GM23248 (cell line): Measurements from ENCODE around the gene SACM1L. TPM values are rescaled to one million over a fixed set of nuclear protein-coding genes. Genes with fewer than 3 reads are reported as not detected.

Source experiments
- DNase-seq: peaks from one replicate; pipeline ENCODE4 v3.0.0-alpha.2; 2015
- H2AFZ ChIP-seq: fragments of 200-600 bp; sonication (generic); 2 replicates; pipeline ENCODE4 v1.6.1; 2016; ENCODE audit warnings: antibody characterized with exemption
- H3F3A ChIP-seq: fragments of 200-600 bp; sonication (generic); 2 replicates; pipeline ENCODE4 v1.6.1; 2016; ENCODE audit warnings: mild to moderate bottlenecking, antibody characterized with exemption, mixed run types; ENCODE audit not compliant: insufficient read depth
- H3K27ac ChIP-seq: fragments of 200-600 bp; sonication (generic); 2 replicates; pipeline ENCODE4 v1.5.1; 2016; ENCODE audit warnings: mild to moderate bottlenecking
- H3K27me3 ChIP-seq: fragments of 200-600 bp; sonication (generic); replicated peaks from 2 replicates; pipeline ENCODE4 v1.6.1; 2016; ENCODE audit warnings: mild to moderate bottlenecking; ENCODE audit not compliant: insufficient read depth
- H3K36me3 ChIP-seq: fragments of 200-600 bp; sonication (generic); 2 replicates; pipeline ENCODE4 v1.6.1; 2016; ENCODE audit warnings: low read depth, mild to moderate bottlenecking
- H3K4me1 ChIP-seq: fragments of 200-600 bp; sonication (generic); 2 replicates; pipeline ENCODE4 v1.6.1; 2016; ENCODE audit warnings: mild to moderate bottlenecking; ENCODE audit not compliant: insufficient read depth
- H3K4me2 ChIP-seq: fragments of 200-600 bp; sonication (generic); one replicate; pipeline ENCODE4 v1.6.1; 2016; ENCODE audit warnings: mild to moderate bottlenecking; ENCODE audit not compliant: unreplicated experiment
- H3K4me3 ChIP-seq: fragments of 200-600 bp; sonication (generic); 2 replicates; pipeline ENCODE4 v1.5.1; 2016; ENCODE audit warnings: mild to moderate bottlenecking
- H3K79me2 ChIP-seq: fragments of 200-600 bp; sonication (generic); 2 replicates; pipeline ENCODE4 v1.6.1; 2016; ENCODE audit warnings: mild to moderate bottlenecking; ENCODE audit not compliant: insufficient read depth
- H3K9ac ChIP-seq: fragments of 200-600 bp; sonication (generic); 2 replicates; pipeline ENCODE4 v1.6.1; 2016; ENCODE audit warnings: mild to moderate bottlenecking
- H3K9me2 ChIP-seq: fragments of 200-600 bp; sonication (generic); 2 replicates; pipeline ENCODE4 v1.6.1; 2016; ENCODE audit warnings: mixed run types, mild to moderate bottlenecking, moderate library complexity; ENCODE audit not compliant: insufficient read depth
- H3K9me3 ChIP-seq: fragments of 200-600 bp; sonication (generic); one replicate; pipeline ENCODE4 v1.6.1; 2017; ENCODE audit warnings: low read depth
- H4K20me1 ChIP-seq: fragments of 200-600 bp; sonication (generic); 2 replicates; pipeline ENCODE4 v1.6.0; 2016; ENCODE audit not compliant: insufficient read depth
- EZH2 ChIP-seq: fragments of 200-600 bp; sonication (generic); IDR thresholded peaks from 2 replicates; pipeline ENCODE4 v1.6.1; 2018; ENCODE audit warnings: antibody characterized with exemption, mild to moderate bottlenecking; ENCODE audit not compliant: insufficient read depth, poor library complexity, severe bottlenecking
- EZH2phosphoT487 ChIP-seq: fragments of 200-600 bp; sonication (generic); IDR thresholded peaks from 2 replicates; pipeline ENCODE4 v1.6.1; 2018; ENCODE audit warnings: antibody characterized with exemption, moderate library complexity, mild to moderate bottlenecking, low read depth; ENCODE audit not compliant: insufficient read depth
- WGBS, 2 experiments: methylation state at CpG; one replicate each; pipeline ENCODE4 v1.1.6; 2015 to 2017; ENCODE audit warnings: low lambda C conversion rate in 2 of 2, low coverage in 1 of 2; ENCODE audit errors: missing lambda C conversion rate in 2 of 2; 5-methylcytosine and 5-hydroxymethylcytosine counted together
- in situ Hi-C: fragments of 300-500 bp; cut with MboI; formaldehyde crosslinking; loops from 2 replicates; pipeline ENCODE4 v1.15.0; 2020
- polyA plus RNA-seq: library from polyadenylated mRNA; unstranded; fragments of >200 nt; fragmentation: Nextera tagmentation; extraction: Ambion mirVana; gene quantifications from 2 replicates; pipeline ENCODE4 v1.2.1, GENCODE V29; 2016
- total RNA-seq: library from RNA; depleted of rRNA; stranded (reverse); fragments of >200 nt; shearing (Covaris generic); gene quantifications from 2 replicates; pipeline ENCODE4 v1.2.3, GENCODE V29; 2014

Gene SACM1L
- total and polyA plus RNA-seq, 2 experiments from 2014 or later: 33.6 to 33.9 TPM

DNA sequence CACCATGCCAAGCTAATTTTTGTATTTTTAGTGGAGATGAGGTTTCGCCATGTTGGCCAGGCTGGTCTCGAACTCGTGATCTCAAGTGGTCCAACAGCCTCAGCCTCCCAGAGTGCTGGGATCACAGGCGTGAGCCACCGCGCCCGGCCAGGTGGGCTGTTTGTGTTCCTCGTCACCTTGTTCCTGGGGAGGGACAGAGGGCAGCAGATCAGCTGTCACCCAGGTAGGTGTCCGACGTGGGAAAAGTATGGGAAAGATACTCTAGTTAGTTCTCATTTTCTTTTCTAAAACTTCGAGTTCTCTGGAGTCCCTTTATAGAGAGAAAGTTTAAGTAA is 28.7 kb upstream of the SACM1L start:
- Histone ChIP-seq H2AFZ (no peak overlapping the region), H3K9me3 (no peaks in the 10 kb centered on the region), H3K27me3 (no peaks in the 10 kb centered on the region), H3K4me3 (no peak overlapping the region), H3K9ac (no peak overlapping the region), H4K20me1 (no peaks in the 10 kb centered on the region), H3K9me2 (no peaks in the 10 kb centered on the region), H3K27ac (no peak overlapping the region), H3F3A (peaks cover 28% of the 10 kb centered on the region), H3K4me2 (no peak overlapping the region), H3K36me3 (no peaks in the 10 kb centered on the region), H3K79me2 (peaks cover 49% of the 10 kb centered on the region), H3K4me1 (peaks cover 14% of the 10 kb centered on the region; the same call in 1 of the 2 replicates)
- TF ChIP-seq EZH2phosphoT487 (no peak), EZH2 (no peak)
- DNase-seq: no peak
- in situ Hi-C loops: loop anchor here (5.0 to 25.0 kb wide), 3 partner anchors 143 to 626 kb away; no protein-coding TSS in a partner anchor
- 95 to 97% methylated on average over 11 of the region's 11 CpGs for WGBS, 2 experiments

- H3K9me2 ChIP-seq: no peaks in the 10 kb centered on the region
- WGBS, 2 experiments: 53 to 65% methylated on average over 10 of the region's 10 CpGs
- peak overlapping the region; percentile 41 for H3K4me2 ChIP-seq
- no peaks in the 10 kb centered on the region for H3K27me3 ChIP-seq
- DNase-seq: no peak
- 0 out of 2 replicates have a peak, but pooled peaks cover 3% of the 10 kb centered on the region for H4K20me1 ChIP-seq
- H3K36me3 ChIP-seq: 0 out of 2 replicates have a peak, but pooled peaks cover 3% of the 10 kb centered on the region
- H3K4me1 ChIP-seq: peaks cover 31% of the 10 kb centered on the region
- peaks cover 38% of the 10 kb centered on the region for H3K79me2 ChIP-seq
- H3K9ac ChIP-seq: peak overlapping the region; percentile 26; the same call in 1 of the 2 replicates
- H2AFZ ChIP-seq: no peak overlapping the region
- peaks cover 45% of the 10 kb centered on the region for H3F3A ChIP-seq
- no peak overlapping the region for H3K27ac ChIP-seq
- peak overlapping the region; percentile 58 for H3K4me3 ChIP-seq
- in situ Hi-C loops: loop anchor here (5.0 to 25.0 kb wide), 3 partner anchors 147 to 630 kb away; no protein-coding TSS in a partner anchor
- no peaks in the 10 kb centered on the region for H3K9me3 ChIP-seq
- TF ChIP-seq EZH2phosphoT487 (no peak), EZH2 (no peak)
These were observed 24.6 kb upstream of the SACM1L start for GRCh38 chr3:45664578-45664977.

- H4K20me1 ChIP-seq: 0 out of 2 replicates have a peak, but pooled peaks cover 4% of the 10 kb centered on the region
- no peak for TF ChIP-seq EZH2phosphoT487
- TF ChIP-seq EZH2: no peak
- no peak overlapping the region for H3K9ac ChIP-seq
- peak overlapping the region; percentile 58 for H3K4me3 ChIP-seq
- in situ Hi-C loops: loop anchor here (10.0 to 25.0 kb wide), 2 partner anchors 453 to 630 kb away; no protein-coding TSS in a partner anchor
- WGBS, 2 experiments: 92 to 93% methylated on average over 9 of the region's 9 CpGs
- no peak overlapping the region for H2AFZ ChIP-seq
- H3K27me3 ChIP-seq: no peaks in the 10 kb centered on the region
- peaks cover 38% of the 10 kb centered on the region for H3K79me2 ChIP-seq
- H3K4me2 ChIP-seq: peak overlapping the region; percentile 41
- H3F3A ChIP-seq: peaks cover 46% of the 10 kb centered on the region
- H3K9me3 ChIP-seq: no peaks in the 10 kb centered on the region
- peak; percentile 61 for DNase-seq
- peaks cover 5% of the 10 kb centered on the region; the same call in 1 of the 2 replicates for H3K36me3 ChIP-seq
- no peak overlapping the region for H3K27ac ChIP-seq
- H3K4me1 ChIP-seq: peaks cover 27% of the 10 kb centered on the region
- H3K9me2 ChIP-seq: no peaks in the 10 kb centered on the region
These were observed 24.1 kb upstream of the SACM1L start for GRCh38 chr3:45665101-45665572.

- Histone ChIP-seq H3K9me2 (no peaks in the 10 kb centered on the region), H3K27ac (peak overlapping the region; percentile 75), H3K4me2 (peak overlapping the region; percentile 53), H3K79me2 (peaks cover 29% of the 10 kb centered on the region), H3K9ac (peak overlapping the region; percentile 48), H3K36me3 (peaks cover 10% of the 10 kb centered on the region; the same call in 1 of the 2 replicates), H3K9me3 (no peaks in the 10 kb centered on the region), H3F3A (peaks cover 44% of the 10 kb centered on the region), H4K20me1 (0 out of 2 replicates have a peak, but pooled peaks cover 4% of the 10 kb centered on the region), H3K4me1 (peaks cover 38% of the 10 kb centered on the region), H2AFZ (no peak overlapping the region), H3K4me3 (no peak overlapping the region), H3K27me3 (no peaks in the 10 kb centered on the region)
- in situ Hi-C loops: loop anchor here (10.0 to 25.0 kb wide), 2 partner anchors 455 to 632 kb away; no protein-coding TSS in a partner anchor
- 10 to 12% methylated on average over 8 of the region's 8 CpGs for WGBS, 2 experiments
- DNase-seq: peak; percentile 73
- no peak for TF ChIP-seq EZH2
- TF ChIP-seq EZH2phosphoT487: no peak
These were observed 22.3 kb upstream of the SACM1L start for GRCh38 chr3:45666757-45667431.
